C4-2B (cell line): ENCODE results near the gene ELFN1.

Experiments
- H3K27ac ChIP-seq: fragments of 450-650 bp; 2 replicates; pipeline ENCODE4 v1.5.1; 2017
- ZFX ChIP-seq: fragments of 450-650 bp; IDR thresholded peaks from 2 replicates; pipeline ENCODE4 v1.6.1; 2017
- TF ChIP-seq, protein P1 (sequence below): fragments of 450-650 bp; conservative IDR thresholded peaks from 2 replicates; pipeline ENCODE4 v1.5.1; 2017; ENCODE audit warnings: mild to moderate bottlenecking

The ELFN1 gene

DNA sequence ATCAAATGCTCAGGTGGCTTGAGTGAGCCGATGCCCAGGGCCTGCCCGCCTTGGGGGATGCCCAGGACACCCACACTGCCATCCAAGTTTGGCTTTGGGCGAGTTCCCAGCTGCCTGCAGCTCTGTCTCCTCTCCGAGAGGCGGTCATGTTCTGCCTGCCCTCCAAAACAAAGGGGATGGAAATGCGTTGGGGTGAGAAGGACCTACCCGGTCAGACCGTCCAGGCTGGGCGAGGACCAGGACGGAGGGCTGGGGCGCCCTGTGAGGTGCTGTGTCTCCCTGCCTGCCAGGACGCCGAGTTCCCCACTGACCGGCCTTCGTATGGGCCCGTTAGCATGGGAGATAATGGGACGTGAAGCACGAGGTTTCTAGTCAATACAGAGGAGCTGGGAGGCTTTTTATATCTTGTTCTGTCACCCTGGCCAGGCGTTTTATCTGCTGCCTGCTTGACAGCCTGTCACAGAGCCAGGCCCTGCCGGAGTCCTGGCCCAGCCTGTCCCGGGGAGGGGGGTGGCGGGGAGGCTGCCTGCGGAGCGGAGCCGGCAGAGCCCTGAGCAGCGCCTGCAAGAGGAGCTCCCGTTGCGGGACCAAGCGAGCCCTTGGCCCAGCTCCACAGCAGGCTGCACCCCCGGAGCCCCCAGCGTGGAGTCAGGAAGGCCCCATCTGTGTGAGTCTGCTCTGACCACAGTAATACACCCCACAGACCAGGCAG is 22.0 kb upstream of the ELFN1 start:
- TF ChIP-seq, protein P1, sequence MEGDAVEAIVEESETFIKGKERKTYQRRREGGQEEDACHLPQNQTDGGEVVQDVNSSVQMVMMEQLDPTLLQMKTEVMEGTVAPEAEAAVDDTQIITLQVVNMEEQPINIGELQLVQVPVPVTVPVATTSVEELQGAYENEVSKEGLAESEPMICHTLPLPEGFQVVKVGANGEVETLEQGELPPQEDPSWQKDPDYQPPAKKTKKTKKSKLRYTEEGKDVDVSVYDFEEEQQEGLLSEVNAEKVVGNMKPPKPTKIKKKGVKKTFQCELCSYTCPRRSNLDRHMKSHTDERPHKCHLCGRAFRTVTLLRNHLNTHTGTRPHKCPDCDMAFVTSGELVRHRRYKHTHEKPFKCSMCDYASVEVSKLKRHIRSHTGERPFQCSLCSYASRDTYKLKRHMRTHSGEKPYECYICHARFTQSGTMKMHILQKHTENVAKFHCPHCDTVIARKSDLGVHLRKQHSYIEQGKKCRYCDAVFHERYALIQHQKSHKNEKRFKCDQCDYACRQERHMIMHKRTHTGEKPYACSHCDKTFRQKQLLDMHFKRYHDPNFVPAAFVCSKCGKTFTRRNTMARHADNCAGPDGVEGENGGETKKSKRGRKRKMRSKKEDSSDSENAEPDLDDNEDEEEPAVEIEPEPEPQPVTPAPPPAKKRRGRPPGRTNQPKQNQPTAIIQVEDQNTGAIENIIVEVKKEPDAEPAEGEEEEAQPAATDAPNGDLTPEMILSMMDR = no peak
- TF ChIP-seq ZFX = no peak
- H3K27ac ChIP-seq = no peak overlapping the region

DNA sequence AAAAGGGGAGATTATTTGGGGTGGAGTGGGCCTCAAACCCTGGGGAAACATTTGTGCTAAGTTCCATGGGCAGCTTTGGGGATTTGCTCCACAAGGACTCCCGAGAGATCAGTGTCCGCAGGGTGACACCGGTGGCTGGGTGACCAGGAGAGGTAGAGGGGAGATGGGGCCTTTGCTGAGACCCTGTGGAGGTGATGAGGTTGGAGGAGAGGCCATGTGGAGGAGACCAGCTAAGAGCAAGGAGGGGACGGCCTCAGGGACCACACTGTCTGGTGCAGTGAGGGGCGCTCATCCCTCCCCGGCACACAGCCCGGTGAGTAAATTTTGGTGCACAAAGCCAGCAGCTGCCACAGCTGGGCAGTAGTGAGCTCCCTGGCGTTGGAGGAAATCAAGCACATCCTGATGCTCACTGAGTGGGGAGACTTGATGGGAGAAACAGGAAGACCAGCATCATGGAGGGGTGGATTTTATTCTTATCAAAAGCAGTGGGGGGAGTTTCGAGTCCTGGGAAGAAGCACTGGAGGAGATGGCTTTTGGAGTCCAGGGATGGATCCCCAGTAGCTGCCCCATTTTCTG is 20.2 kb upstream of the ELFN1 start:
- H3K27ac ChIP-seq = no peak overlapping the region
- no peak for TF ChIP-seq ZFX
- TF ChIP-seq, protein P1 = no peak

DNA sequence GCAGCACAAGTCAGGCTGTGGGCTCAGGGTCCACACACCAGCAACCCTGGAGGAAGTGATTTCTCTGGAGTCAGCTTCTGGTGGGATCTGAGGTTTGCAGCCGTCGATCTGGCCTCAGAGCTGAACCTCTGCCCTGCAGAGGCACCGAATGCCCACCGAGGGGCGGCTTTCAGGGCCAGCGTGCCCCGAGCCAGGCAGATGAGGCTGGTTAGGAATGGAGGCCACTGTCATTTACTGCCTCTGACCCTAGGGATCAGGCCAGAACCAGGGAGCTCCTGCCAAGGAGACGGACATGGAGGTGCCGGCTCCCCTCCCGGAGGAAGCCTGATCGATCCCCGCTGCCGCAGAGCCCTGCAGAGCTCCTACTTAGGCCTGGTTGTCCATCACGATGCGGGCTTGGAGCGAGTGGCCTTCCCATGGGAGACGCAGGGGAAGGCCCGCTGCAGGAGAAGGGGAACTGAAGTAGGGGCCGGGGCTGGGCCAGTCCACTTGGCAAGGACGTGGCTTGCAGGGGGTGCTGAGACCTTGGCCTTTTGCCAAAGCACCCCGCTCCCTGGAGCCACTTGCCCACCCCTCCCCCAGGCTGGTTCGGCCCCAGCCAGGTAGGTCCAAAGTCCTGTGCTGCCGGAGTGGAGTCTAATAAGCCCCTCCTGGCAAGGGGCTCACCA is 19.6 kb upstream of the ELFN1 start:
- TF ChIP-seq ZFX = no peak
- H3K27ac ChIP-seq = no peak overlapping the region

DNA sequence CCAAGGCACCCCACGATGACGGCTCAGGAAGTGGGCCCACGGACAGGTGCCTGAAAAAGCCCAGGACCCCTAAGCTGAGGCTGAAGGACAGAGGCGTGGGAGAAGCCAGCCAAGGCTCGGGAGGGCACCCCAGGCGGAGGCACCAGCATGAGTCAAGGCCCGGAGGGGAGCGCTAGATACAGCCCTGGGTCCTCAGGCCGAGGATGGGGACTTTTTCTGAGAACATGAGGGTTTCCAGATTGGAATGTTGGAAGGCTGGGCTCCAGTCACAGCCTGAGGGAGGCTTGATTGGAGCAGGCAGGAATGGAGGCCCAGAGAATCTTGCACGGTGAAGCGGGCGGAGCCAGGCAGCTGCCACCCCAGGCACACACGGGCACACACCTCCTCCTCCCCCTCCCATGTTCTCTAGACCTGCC is 19.0 kb upstream of the ELFN1 start:
- H3K27ac ChIP-seq = no peak overlapping the region
- no peak for TF ChIP-seq ZFX
- TF ChIP-seq, protein P1 = no peak

DNA sequence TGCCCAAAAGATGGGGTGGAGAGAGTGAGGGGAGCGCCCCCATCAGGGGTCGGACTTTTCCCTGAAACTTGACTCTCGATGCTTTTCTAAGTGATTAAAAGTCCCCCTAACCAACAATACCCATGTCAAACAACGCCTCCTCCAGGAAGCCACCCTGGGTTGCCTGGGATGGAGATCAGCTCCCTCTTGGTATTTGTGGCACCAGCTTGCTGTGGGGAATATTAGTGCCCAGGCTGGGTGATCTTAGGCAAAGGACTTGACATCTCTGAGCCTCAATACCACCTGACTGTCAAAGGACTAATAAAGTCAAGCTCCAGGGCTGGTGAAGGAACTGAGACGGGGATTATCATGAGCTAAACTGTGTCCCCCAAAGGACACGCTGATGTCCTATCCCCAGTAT is 18.2 kb upstream of the ELFN1 start:
- no peak overlapping the region for H3K27ac ChIP-seq
- TF ChIP-seq, protein P1 = no peak
- no peak for TF ChIP-seq ZFX

DNA sequence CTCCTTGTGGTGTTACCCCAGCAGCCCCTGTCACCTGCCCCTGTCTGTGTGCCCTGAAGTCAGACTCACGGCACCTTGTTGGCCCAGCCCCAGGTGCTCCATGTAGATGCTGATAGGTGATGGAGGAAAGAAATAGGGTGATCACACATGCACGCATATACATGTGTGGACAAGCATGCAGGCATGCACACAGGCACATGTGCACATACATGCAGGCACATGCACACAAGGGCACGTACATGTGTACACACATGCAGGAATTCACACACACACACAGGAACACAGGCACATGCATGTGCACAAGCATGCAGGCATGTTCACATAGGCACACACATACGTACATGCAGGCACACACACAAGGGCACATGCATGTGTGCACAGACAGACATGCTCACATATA is 16.6 kb upstream of the ELFN1 start:
- H3K27ac ChIP-seq = no peak overlapping the region
- TF ChIP-seq, protein P1 = no peak
- TF ChIP-seq ZFX = no peak

DNA sequence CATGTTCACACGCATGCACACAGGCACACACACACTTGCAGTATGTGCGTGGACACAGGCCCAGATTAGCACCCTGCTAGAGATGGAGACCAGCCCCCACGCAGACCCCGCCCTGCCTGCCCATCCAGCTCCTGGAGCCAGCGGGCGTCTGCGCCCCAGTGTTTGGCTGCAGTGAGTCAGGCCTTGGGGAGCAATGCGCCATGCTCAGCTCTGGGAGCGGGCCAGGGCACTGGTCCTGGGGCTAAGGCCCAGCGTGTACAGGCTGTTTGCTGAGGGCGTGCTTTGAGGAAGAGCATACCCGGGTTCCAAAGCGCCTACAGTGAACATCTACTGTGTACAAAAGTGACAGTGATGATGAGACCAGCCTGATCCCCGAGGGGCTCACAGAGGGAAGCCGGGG is 16.0 kb upstream of the ELFN1 start:
- H3K27ac ChIP-seq = no peak overlapping the region
- TF ChIP-seq ZFX = no peak
- TF ChIP-seq, protein P1 = no peak
